Gastrocnemius medialis (tissue), 4 donors: ENCODE measurements around the gene MAGI1. TPM values are rescaled to one million over a fixed set of nuclear protein-coding genes. Genes with fewer than 3 reads are reported as not detected.

ENCODE experiments used
- ATAC-seq, 2 donors: fragments of 150-250 bp; one replicate each; pipeline ENCODE4 v1.9.1; 2016
- DNase-seq, 2 donors: peaks; one replicate each; pipeline ENCODE4 v3.0.0-alpha.2; 2019
- H3K27ac ChIP-seq, 4 donors: fragments of 200-600 bp; sonication (generic); 1 replicate in 1 of 4; 2 replicates in 3 of 4; pipeline ENCODE4 v1.5.1; 2016 to 2018; ENCODE audit warnings: mild to moderate bottlenecking in 2 of 4, moderate library complexity in 1 of 4
- H3K27me3 ChIP-seq, 3 donors: fragments of 200-600 bp; sonication (generic) in 2 of 3; 1 replicate in 1 of 3; 2 replicates in 2 of 3; pipeline versions ENCODE4 v1.5.1 to v1.6.0; 2016 to 2019; ENCODE audit warnings: mild to moderate bottlenecking in 1 of 3, moderate library complexity in 1 of 3
- H3K36me3 ChIP-seq, 2 donors: fragments of 200-600 bp; sonication (generic) in 1 of 2; one replicate each; pipeline ENCODE4 v1.5.1; 2017 to 2018
- H3K4me1 ChIP-seq, 2 donors: fragments of 200-600 bp; sonication (generic) in 1 of 2; one replicate each; pipeline ENCODE4 v1.5.1; 2016 to 2017; ENCODE audit warnings: mild to moderate bottlenecking in 2 of 2
- H3K4me3 ChIP-seq, 4 donors: fragments of 200-600 bp; sonication (generic) in 3 of 4; 1 replicate in 1 of 4; 2 replicates in 3 of 4; pipeline ENCODE4 v1.5.1; 2016 to 2019; ENCODE audit warnings: mild to moderate bottlenecking in 2 of 4
- H3K9me3 ChIP-seq, 3 donors: fragments of 200-600 bp; sonication (generic) in 2 of 3; 1 replicate in 1 of 3; 2 replicates in 2 of 3; pipeline ENCODE4 v1.5.1; 2016 to 2019
- CTCF ChIP-seq, 5 experiments: fragments of 450-650 bp in 3 of 5; fragments of 200-600 bp in 2 of 5; sonication (generic) in 2 of 5; IDR thresholded peaks in 4 of 5; conservative IDR thresholded peaks in 1 of 5; 1 replicate in 4 of 5; 2 replicates in 1 of 5; pipeline ENCODE4 v1.5.1; 2016 to 2019; ENCODE audit warnings: antibody characterized with exemption in 5 of 5, mild to moderate bottlenecking in 3 of 5, moderate library complexity in 3 of 5
- POLR2A ChIP-seq, 2 donors: fragments of 450-650 bp; IDR thresholded peaks; one replicate each; pipeline ENCODE4 v1.6.1; 2017; ENCODE audit warnings: antibody characterized with exemption in 2 of 2, mild to moderate bottlenecking in 2 of 2, moderate library complexity in 2 of 2
- in situ Hi-C, 4 donors: fragments of 200-750 bp; cut with MboI; loops; one replicate each; pipeline versions ENCODE4 v1.15.0 to v1.8.0; 2017; ENCODE audit warnings: low sequenced_read_pairs in 4 of 4
- intact Hi-C: fragments of 100-400 bp; cut with DNase I; formaldehyde crosslinking; loops from one replicate; pipeline ENCODE4 v1.15.1; 2023; ENCODE audit warnings: low total_unique reads
- total RNA-seq, 4 donors: library from RNA; depleted of rRNA; stranded (reverse); fragments of >200 nt; gene quantifications; one replicate each; pipeline versions ENCODE4 v1.1.0 to v1.2.3, GENCODE V29; 2016

The MAGI1 gene
- total RNA-seq, 4 donors from 2014 or later: 2.6 to 7.5 (median 3.9) TPM

GRCh38 chr3:65995030-65995429, 43.7 kb downstream of the MAGI1 start:
- no peak overlapping the region for H3K4me3 ChIP-seq

GRCh38 chr3:65993134-65993900, 45.4 kb downstream of the MAGI1 start:
- no peak for DNase-seq
- Histone ChIP-seq H3K4me1 (peaks cover 0 to 20% of the 10 kb centered on the region in 2 donors), H3K9me3 (no peaks in the 10 kb centered on the region), H3K4me3 (no peak overlapping the region), H3K27ac (no peak overlapping the region), H3K36me3 (no peaks in the 10 kb centered on the region), H3K27me3 (no peaks in the 10 kb centered on the region)
- TF ChIP-seq POLR2A (IDR thresholded peaks at IDR 0.05) (no peak), CTCF (IDR thresholded peaks at IDR 0.05 in 4 of 5, conservative IDR thresholded peaks at IDR 0.05 in 1 of 5) (no peak)
- no peak for ATAC-seq
- in situ Hi-C loops: no loop called here
- intact Hi-C loops: no loop called here

More at GRCh38 chr3:65995030-65995429, 43.7 kb downstream of the MAGI1 start:
- intact Hi-C loops (no loop called here), in situ Hi-C loops (no loop called here)
- H3K9me3 ChIP-seq: no peaks in the 10 kb centered on the region
- peaks cover 0 to 20% of the 10 kb centered on the region in 2 donors for H3K4me1 ChIP-seq
- TF ChIP-seq POLR2A (IDR thresholded peaks at IDR 0.05): no peak
- no peak for TF ChIP-seq CTCF (IDR thresholded peaks at IDR 0.05 in 4 of 5, conservative IDR thresholded peaks at IDR 0.05 in 1 of 5)
- H3K27ac ChIP-seq: no peak overlapping the region
- ATAC-seq: peak in 1 of 2 donors; percentile 53
- H3K27me3 ChIP-seq: no peaks in the 10 kb centered on the region
- no peak for DNase-seq
- H3K36me3 ChIP-seq: no peaks in the 10 kb centered on the region

- DNase-seq: no peak
- peaks cover 0 to 20% of the 10 kb centered on the region in 2 donors for H3K4me1 ChIP-seq
- H3K27ac ChIP-seq: no peak overlapping the region
- H3K36me3 ChIP-seq: no peaks in the 10 kb centered on the region
- H3K4me3 ChIP-seq: no peak overlapping the region
- in situ Hi-C loops: no loop called here
- no peaks in the 10 kb centered on the region for H3K27me3 ChIP-seq
- no peak for ATAC-seq
- TF ChIP-seq CTCF (IDR thresholded peaks at IDR 0.05 in 4 of 5, conservative IDR thresholded peaks at IDR 0.05 in 1 of 5) (no peak), POLR2A (IDR thresholded peaks at IDR 0.05) (no peak)
- no peaks in the 10 kb centered on the region for H3K9me3 ChIP-seq
- intact Hi-C loops: no loop called here
Observed at GRCh38 chr3:65992106-65992505, 46.6 kb downstream of the MAGI1 start.

- intact Hi-C loops (no loop called here), in situ Hi-C loops (no loop called here)
- Histone ChIP-seq H3K4me3 (no peak overlapping the region), H3K9me3 (no peaks in the 10 kb centered on the region), H3K27ac (no peak overlapping the region), H3K36me3 (no peaks in the 10 kb centered on the region), H3K4me1 (peaks cover 0 to 20% of the 10 kb centered on the region in 2 donors), H3K27me3 (no peaks in the 10 kb centered on the region)
- ATAC-seq (no peak), DNase-seq (no peak)
- TF ChIP-seq CTCF (IDR thresholded peaks at IDR 0.05 in 4 of 5, conservative IDR thresholded peaks at IDR 0.05 in 1 of 5) (no peak), POLR2A (IDR thresholded peaks at IDR 0.05) (no peak)
Observed at GRCh38 chr3:65988411-65989180, 50.1 kb downstream of the MAGI1 start.
